Measurements from ENCODE around the gene CREG1. TPM values are rescaled to one million over a fixed set of nuclear protein-coding genes. Genes with fewer than 3 reads are reported as not detected.

CREG1 gene
- polyA plus RNA-seq, 2 of the 4 experiments (the other 2 are of a cell fraction): 70.2 to 129 TPM

DNA sequence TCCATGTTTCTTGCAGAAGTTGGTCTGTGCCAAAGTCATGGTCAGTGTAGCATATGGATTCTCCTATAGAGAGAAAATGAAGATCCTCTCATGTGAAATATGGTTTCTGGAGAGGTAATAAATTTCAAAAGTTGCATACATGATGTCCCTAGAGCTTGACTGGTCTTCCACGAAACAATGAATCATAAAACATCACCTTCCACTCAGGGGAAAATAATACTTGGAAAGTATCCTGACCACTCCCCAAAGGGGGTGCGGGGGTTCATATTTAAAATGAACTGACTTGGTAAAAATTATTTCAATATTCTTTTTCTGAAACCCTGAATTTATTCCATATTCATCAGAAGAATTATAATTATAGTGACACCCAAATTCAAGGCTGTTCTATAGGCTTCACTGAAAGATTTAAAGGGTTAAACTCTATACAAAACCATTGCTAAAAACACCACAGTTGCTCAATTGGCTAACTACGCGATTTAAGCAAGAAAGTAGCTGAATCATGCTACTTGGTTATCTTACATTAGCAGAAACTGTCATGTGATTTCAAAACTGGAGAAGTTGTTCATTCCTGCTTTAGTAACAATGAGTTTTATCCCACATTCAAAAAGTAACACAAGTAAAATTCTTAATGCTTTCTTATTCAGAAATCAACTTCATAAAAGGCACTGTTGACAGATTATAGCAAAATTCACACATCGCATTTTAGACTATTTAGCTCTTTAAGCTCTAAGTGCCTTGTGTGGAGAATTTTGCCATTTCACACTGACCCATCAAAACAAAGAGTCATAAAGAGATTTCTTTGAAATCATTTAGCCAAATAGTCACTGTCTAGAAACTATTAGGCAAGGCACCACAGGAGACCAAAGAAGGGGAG lies 5.3 kb downstream of the CREG1 start:
- Histone ChIP-seq H3K4me1 (peaks cover 28% of the 10 kb centered on the region), H3K27ac (peak overlapping the region; percentile 63 to 88), H3K9me3 (no peaks in the 10 kb centered on the region), H3K4me3 (no peak overlapping the region), H3K4me2 (peak overlapping the region; percentile 51)
- TF ChIP-seq MAFK (IDR thresholded peaks at IDR 0.05; ENCODE audit: partially characterized antibody): peak; percentile 81
- TF ChIP-seq FOSL2 (IDR thresholded peaks at IDR 0.05): no peak
- TF ChIP-seq FOSL2 (CRISPR knock-in tag; IDR thresholded peaks at IDR 0.05): 0 out of 2 replicates have a peak, but pooled peaks have one; percentile 42
- peak; percentile 62 to 74; a peak in 3 of 4 replicates for TF ChIP-seq CEBPB (IDR thresholded peaks at IDR 0.05)
- no peak for TF ChIP-seq HDAC2 (IDR thresholded peaks at IDR 0.05)
- TF ChIP-seq, protein P1, sequence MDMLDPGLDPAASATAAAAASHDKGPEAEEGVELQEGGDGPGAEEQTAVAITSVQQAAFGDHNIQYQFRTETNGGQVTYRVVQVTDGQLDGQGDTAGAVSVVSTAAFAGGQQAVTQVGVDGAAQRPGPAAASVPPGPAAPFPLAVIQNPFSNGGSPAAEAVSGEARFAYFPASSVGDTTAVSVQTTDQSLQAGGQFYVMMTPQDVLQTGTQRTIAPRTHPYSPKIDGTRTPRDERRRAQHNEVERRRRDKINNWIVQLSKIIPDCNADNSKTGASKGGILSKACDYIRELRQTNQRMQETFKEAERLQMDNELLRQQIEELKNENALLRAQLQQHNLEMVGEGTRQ (IDR thresholded peaks at IDR 0.05): 0 out of 2 replicates have a peak, but pooled peaks have one; percentile 14
- no peak for TF ChIP-seq NR3C1 (IDR thresholded peaks at IDR 0.05)
- 0 out of 2 replicates have a peak, but pooled peaks have one; percentile 40 for TF ChIP-seq HOXB5 (CRISPR knock-in tag; IDR thresholded peaks at IDR 0.05)
- peak in 1 of 2 experiments; percentile 37; a peak in 1 of 5 replicates for TF ChIP-seq EP300 (IDR thresholded peaks at IDR 0.05)
- 0 out of 2 replicates have a peak, but pooled peaks have one; percentile 16 for TF ChIP-seq JUNB (IDR thresholded peaks at IDR 0.05)
- TF ChIP-seq NFE2L2 (conservative IDR thresholded peaks at IDR 0.05; ENCODE audit: low read length): peak; percentile 41; the same call in 1 of the 2 replicates
- POLR2A ChIA-PET: interaction anchor here (0.6 to 0.9 kb wide), 2 partner anchors 15 to 709 kb away, joined by 3 read pairs; partner anchors contain the start of gene POGK
- CTCF ChIA-PET: interaction anchor here (0.8 to 1.6 kb wide), 5 partner anchors 7 to 117 kb away, joined by 3 to 7 read pairs (median 4); no protein-coding TSS in a partner anchor
- DNase-seq (ENCODE audit: low read depth in 1 of 2, low spot score in 1 of 2): peak; percentile 15 to 46
- no peak for FAIRE-seq
- no peak for ATAC-seq
- WGBS (ENCODE audit: missing lambda C conversion rate): 62% methylated on average over 5 of the region's 5 CpGs

DNA sequence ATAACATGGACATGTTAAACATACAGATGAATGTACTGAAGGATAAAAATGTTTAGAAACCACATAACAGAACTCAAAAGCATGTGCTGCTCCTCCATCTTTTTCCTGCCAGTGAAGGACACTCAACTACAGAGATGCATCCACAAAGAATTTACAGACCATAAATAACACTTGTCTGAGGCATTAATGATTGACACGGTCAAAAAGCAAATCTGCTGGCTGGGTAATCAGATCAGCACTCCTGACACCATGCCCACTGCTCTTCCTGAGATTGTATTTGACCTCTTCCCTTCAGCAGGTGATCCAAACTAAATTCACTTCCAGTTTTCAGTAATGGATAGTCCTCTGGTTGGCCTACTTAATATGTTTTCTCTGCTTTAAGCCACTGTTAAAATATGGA lies 6.6 kb downstream of the CREG1 start:
- CTCF ChIA-PET: interaction anchor here (0.7 to 1.3 kb wide), 2 partner anchors 12 to 407 kb away, joined by 4 to 5 read pairs; no protein-coding TSS in a partner anchor
- no peaks in the 10 kb centered on the region for H3K9me3 ChIP-seq
- H3K4me1 ChIP-seq: peaks cover 26% of the 10 kb centered on the region

DNA sequence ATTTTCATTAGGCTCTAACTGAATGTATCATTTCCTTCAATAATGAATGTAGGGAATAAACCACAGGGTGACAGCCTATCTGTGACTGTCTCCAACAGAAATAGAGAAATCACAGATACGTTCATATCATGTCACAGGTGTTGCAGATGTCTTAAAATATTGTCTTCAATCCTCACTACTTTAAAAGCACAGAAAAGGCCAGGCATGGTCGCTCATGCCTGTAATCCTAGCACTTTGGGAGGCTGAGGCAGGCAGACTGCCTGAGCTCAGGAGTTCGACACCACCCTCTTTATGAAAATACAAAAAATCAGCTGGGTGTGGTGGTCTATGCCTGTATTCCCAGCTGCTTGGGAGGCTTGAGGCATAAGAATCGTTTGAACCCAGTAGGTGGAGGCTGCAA lies 8.2 kb downstream of the CREG1 start:
- no peak overlapping the region for H3K4me3 ChIP-seq
- ATAC-seq (no peak), DNase-seq (ENCODE audit: low read depth in 1 of 2, low spot score in 1 of 2) (no peak), FAIRE-seq (no peak)
- H3K27ac ChIP-seq: no peak overlapping the region
- CTCF ChIA-PET: interaction anchor here (1.6 to 2.4 kb wide), 2 partner anchors 11 to 12 kb away, joined by 7 to 9 read pairs; no protein-coding TSS in a partner anchor
- no peak overlapping the region for H3K4me2 ChIP-seq
- 52% methylated on average over 4 of the region's 4 CpGs for WGBS (ENCODE audit: missing lambda C conversion rate)
- no peak for TF ChIP-seq JUN (IDR thresholded peaks at IDR 0.05)
- no peak for TF ChIP-seq ZC3H11A (IDR thresholded peaks at IDR 0.05)
- no peak for TF ChIP-seq JUNB (IDR thresholded peaks at IDR 0.05)
- TF ChIP-seq HDAC2 (IDR thresholded peaks at IDR 0.05): no peak
- TF ChIP-seq, protein P1 (IDR thresholded peaks at IDR 0.05): no peak
- no peak for TF ChIP-seq NR3C1 (IDR thresholded peaks at IDR 0.05)
- no peak for TF ChIP-seq ZFP36 (IDR thresholded peaks at IDR 0.05; ENCODE audit: borderline replicate concordance, partially characterized antibody)
- TF ChIP-seq FOSL2 (IDR thresholded peaks at IDR 0.05): no peak
- no peak for TF ChIP-seq FOSL2 (CRISPR knock-in tag; IDR thresholded peaks at IDR 0.05)
- no peak for TF ChIP-seq HOXB5 (CRISPR knock-in tag; IDR thresholded peaks at IDR 0.05)
- H3K9me3 ChIP-seq: no peaks in the 10 kb centered on the region
- H3K4me1 ChIP-seq: peaks cover 38% of the 10 kb centered on the region
- POLR2A ChIA-PET: interaction anchor here (1.2 kb wide), 1 partner anchor 8 kb away, joined by 3 read pairs; the partner anchor contains the start of gene CREG1

More for the DNA sequence above, 6.6 kb downstream of the CREG1 start:
- DNase-seq (ENCODE audit: low read depth in 1 of 2, low spot score in 1 of 2) (no peak), ATAC-seq (no peak), FAIRE-seq (no peak)
- Histone ChIP-seq H3K4me3 (no peak overlapping the region), H3K27ac (peak overlapping the region in 1 of 2 experiments; percentile 35; a peak in 1 of 6 replicates), H3K4me2 (no peak overlapping the region)
- 82% methylated on average over 1 of the region's 1 CpG for WGBS (ENCODE audit: missing lambda C conversion rate)
- TF ChIP-seq JUN (IDR thresholded peaks at IDR 0.05) (no peak), RCOR1 (IDR thresholded peaks at IDR 0.05; ENCODE audit: low read depth, low read length) (no peak), HEYL (CRISPR knock-in tag; IDR thresholded peaks at IDR 0.05) (no peak), CHD2 (IDR thresholded peaks at IDR 0.05; ENCODE audit: low read length, partially characterized antibody) (no peak), NFE2L2 (conservative IDR thresholded peaks at IDR 0.05; ENCODE audit: low read length) (no peak), RARB (CRISPR knock-in tag; IDR thresholded peaks at IDR 0.05) (no peak), ZFP36 (IDR thresholded peaks at IDR 0.05; ENCODE audit: borderline replicate concordance, partially characterized antibody) (no peak), EHF (CRISPR knock-in tag; IDR thresholded peaks at IDR 0.05) (no peak), FOSL2 (IDR thresholded peaks at IDR 0.05) (no peak), FOSL2 (CRISPR knock-in tag; IDR thresholded peaks at IDR 0.05) (no peak), NR3C1 (IDR thresholded peaks at IDR 0.05) (no peak)
- TF ChIP-seq, protein P2, sequence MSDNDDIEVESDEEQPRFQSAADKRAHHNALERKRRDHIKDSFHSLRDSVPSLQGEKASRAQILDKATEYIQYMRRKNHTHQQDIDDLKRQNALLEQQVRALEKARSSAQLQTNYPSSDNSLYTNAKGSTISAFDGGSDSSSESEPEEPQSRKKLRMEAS (IDR thresholded peaks at IDR 0.05): no peak
- POLR2A ChIA-PET: no interaction called here

Measured in A549 (cell line).